ENCODE data around the gene MED15.
"Not testable (repeated sequence)": the region's sequence is repeated elsewhere in the genome, so short reads cannot be mapped to it uniquely, and the experiment has no call there.

Gene MED15

DNA sequence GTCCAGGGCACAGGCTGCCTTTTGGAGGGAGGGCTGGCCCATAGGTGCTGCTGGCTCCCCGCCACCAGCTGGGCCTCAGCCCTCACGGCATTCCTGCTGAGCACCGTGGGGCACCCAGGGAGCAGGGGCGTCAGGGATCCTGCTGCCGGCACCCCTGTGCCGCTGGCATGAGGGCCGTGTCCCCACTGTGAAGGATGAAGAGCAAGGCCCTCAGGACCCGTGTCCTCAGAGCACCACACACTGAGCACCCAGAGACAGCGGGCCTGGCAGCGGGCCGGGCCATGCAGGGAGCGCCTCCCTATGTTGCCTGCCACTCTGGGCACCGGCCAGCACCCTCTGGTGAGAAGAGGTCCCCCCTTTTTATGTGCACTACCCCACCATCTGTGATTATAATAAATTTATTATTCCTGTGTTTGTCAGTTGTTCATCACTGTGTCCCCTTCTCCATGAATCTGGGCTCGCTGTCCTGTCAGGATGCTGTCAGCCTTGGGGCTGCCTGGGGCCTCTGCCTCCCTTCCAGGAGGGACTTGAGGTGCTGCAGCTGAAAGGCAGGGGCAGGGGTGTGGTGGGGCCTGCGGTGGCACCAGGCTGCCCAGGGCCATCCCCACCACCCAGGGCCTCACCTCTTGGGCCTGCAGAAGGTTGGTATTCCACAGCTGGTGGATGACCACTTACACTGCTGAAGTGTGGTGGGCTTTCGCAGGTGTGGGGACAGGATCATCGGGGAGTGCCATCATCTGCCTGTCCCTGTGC is 80.0 kb downstream of the MED15 start:
- DNase-seq = no peak

DNA sequence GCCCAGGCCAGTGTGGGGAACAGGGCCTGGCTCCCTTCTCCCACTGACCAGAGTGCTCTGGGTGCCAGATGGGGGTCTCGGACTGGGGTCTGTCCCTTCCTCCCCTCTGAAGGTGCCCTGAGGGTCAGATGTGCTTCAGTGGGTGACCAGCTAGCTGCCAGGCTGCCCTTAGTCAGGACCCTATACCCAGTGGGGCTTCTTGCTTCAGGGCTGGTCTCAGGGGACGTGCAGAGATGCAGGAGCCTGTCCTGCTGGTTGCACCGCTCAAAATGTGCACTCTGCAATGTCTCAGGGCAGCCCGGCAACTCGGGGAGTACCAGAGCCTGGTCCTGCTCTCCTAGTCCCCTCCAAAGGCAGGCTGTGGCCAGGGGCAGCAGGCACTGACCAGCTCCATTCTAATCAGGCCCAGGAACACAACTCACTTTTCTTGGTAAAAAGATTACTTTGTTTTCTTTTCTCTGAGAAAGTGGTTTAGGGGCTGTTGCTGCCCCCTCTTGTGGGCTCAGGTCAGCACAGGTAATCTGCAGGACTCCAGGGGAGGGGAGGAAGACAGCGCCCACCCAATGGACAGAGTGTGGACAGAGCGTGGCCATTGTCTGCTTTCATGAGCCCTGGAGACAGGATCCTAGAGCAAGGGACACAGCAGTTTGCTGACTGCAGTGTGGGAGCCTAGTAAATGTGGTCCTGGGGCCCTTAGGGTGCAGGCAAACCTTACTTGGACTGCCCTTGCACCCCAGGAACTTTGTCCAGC is 80.9 kb downstream of the MED15 start:
- no peak for DNase-seq

DNA sequence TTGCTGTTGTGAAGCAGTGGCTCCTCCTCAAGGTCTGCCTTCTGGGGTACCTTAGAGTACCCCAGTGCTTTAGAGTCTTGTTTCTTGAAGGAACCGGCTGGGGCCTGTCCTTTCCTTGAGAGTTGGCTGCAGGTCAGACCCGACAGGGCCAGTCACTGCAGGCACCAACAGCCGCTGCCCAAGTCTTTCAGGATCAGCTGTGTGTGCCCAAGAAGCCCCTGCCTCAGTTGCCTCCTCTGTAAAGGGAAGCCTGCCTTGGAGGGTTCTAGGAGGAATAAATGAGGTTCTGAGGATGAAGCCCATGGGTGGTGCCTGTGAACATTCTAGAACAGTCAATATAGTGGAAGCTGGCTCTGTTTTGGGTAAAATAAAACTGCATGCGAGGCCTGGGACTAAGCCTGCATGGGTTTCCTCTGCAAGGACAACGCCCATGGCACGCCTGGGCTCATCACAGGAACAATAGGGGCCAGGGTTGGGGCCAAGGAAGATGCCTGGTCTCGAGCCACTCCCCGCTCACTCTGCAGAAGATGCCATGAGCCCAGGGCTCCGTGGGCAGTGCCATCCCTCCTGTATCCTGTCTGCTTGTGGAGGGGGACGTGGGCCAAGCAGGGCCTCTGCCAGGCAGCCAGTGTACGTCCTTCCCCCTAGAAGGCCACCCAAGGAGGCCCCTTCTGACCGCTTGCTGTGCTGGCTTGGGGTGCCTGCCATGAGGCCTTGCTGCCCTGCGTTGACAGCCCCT is 81.6 kb downstream of the MED15 start:
- DNase-seq = no peak

DNA sequence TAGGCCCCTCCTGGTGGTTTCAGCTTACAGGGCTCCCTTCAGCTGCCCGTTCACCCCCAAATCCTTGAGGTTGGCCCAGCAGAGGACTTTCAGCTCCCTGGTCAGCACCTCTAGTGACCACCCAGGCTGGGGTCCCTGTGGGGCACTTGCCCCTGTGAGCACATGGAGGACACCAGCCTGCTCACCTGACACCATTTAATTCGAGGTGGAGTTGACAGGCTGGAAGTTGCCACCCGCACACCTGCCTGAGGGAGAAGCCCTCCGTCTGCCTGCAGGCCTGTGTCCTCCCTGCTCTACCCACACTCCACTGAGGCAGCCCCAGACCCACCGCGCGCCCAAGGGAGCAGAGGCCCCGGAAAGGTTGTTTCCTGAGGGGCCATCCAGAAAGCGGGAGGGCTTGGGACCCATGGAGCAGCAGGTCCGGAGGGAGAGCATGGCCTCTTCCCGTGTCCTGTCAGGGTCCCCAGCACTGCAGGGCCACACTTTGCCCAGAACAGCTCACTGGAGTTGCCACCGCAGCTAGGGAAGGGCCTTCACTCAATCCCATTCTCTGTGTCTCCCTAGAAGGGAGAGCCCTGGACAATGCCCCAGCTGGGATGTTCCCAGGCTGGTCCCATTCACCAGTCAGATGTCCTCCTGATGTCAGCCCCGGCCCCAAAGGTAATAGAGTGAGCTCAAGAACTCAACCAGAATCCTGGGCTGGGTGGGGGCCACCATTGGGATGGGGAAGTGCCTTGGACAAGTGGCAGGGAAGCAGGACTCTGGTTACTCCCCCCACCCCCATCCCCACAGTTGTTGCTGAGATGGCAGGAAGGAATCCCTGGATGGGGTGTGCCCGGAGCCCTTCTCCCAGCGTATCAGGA is 82.4 kb downstream of the MED15 start:
- DNase-seq = no peak

DNA sequence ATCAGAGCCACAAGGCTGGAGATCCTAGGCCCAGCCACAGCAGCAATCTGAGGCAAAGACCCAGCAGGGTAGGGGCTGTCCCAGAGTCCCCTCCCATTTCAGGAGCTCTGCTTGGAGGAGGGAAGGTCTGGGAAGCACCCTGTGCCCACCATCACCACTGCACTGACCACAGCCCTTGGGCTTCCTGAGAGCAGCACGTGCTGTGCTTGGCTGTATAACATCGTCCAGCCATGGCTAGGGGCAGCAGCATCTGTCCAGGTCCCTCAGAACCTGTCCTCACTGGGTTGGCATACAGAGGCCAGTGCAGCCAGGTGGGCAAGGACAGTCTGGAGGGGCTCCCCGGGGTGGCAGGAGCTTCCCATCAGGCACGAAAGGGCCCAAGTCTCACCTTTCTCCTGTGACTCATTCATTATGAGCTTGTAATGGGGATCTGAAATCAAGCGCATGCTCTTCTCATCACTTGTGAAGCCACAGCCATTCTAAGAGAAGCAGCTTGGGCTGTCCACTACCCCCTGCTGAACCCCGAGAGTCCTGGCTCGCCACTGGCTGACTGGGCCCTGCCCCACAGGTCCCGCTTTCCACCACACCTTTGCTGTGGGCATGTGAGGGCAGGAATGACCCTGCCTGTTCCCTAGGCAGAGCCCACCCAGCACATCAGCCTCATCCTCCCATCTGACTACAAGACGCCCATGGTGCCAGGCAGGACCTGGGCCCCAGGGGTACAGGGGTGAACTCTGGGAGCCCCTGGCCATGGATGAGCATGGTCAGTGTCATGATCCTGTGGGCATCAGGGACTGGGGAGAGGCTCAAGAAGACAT is 83.3 kb downstream of the MED15 start:
- DNase-seq = no peak

DNA sequence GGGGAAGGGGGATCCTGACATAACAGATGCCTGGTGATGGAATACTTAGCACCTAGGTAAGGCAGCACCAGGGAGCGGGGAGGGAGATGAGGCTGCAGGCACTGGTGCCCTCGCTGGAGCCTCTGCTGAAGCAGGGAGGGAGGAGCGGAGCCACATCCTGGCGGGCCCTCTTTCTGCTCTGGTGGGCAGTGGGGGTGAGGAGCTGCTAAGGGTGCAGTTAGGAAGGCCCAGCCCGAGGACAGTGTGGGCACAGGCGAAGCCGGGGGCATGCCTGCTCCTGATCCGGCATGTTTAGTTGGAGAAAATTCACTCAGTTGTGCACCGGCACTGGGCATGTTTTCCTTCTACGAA is 83.9 kb downstream of the MED15 start:
- peak in 1 of 2 experiments; percentile 16 for DNase-seq

DNA sequence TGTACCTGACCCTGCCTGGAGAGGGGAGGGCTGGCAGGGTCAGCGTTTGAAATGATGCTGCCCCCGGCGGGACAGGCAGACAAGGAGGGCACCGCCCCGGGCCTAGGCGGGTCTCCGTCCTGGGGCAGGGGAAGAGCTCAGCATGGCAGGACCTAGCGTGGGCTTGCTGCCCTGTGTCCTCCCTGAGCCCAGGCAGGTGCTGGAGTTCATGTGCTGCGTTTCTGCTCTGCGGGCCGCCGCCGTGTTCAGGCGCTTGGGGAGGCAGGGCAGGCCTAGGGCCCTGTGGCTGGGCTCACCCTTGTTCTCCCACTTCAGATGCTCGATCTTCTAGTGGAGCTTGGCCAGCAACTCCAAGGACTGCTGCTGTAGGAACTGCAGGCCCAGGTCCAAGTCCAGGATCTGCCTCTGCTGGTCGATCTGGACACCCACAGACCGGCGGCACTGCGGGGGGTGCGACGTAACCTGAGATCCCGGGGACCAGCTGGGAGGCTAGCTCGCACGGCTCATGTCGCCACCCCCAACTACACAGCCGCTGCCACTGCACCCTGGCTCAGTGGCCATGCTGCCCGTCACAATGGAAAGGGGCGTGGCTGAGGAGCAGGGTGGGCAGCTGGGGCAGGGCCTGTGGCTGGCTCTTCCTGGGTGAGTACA is 84.4 kb downstream of the MED15 start:
- DNase-seq = peak; percentile 91 to 94

DNA sequence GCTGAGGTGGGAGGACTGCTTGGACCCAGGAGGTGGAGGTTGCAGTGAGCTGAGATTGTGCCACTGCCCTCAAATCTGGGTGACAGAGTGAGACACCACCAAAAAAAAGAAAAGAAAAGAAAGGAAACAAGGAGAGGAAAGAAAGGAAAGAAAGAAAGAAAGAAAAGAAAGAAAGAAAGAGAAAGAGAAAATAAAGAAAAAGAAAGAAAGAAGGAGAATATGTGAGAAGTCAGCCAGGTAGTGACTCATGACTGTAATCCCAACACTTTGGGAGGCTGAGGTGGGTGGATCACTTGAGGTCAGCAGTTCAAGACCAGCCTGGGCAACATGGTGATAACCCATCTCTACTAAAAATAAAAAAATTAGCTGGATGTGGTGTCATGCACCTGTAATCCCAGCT is 86.6 kb downstream of the MED15 start:
- DNase-seq = not testable (repeated sequence)

DNA sequence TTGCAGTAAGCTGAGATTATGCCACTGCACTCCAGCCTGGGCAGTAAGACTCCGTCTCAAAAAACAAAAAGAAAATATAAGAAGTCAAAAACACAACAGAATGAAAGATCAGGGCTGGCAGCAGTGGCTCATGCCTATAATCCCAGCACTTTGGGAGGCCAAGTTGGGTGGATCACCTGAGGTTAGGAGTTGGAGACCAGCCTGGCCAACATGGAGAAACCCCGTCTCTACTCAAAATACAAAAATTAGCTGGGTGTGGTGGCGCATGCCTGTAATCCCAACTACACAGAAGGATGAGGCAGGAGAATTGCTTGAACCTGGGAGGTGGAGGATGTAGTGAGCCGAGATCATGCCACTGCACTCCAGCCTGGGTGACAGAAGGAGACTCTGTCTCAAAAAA is 87.1 kb downstream of the MED15 start:
- not testable (repeated sequence) for DNase-seq

DNA sequence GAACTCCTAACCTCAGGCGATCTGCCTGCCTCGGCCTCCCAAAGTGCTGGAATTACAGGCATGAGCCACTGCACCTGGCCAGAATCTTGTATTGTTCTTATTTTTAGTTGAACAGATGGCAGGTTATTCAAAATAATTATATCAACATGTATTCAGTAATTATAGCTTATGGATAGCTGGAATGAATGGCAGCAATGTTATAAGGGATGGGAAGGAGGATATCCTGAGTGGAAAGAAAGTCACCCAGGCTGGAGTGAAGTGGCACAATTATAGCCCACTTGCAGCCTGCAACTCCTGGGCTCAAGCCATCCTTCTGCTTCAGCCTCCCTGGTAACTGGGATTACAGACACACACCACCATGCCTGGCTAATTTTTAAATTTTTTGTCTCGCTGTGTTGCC is 88.1 kb downstream of the MED15 start:
- peak; percentile 58 to 84 for DNase-seq

DNA sequence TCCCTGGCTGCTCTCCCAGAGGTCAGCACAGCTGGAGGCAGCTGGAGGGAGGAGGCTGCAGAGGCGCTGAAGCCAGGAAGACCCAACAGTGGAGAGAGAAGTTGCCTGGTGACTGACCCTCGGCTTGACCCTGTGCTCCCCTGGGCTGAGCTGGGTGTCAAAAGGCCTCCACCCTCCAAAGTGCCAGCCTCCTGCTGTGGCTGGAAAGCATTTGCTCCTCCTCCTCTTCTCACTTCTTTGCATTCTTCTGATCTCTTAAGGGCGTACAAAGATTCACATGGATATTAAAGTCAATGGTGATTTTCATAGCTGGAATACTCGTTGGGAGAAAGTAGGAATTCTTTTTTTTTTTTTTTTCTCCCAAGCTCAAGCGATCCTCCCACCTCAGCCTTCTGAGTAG is 91.7 kb downstream of the MED15 start:
- no peak for DNase-seq

DNA sequence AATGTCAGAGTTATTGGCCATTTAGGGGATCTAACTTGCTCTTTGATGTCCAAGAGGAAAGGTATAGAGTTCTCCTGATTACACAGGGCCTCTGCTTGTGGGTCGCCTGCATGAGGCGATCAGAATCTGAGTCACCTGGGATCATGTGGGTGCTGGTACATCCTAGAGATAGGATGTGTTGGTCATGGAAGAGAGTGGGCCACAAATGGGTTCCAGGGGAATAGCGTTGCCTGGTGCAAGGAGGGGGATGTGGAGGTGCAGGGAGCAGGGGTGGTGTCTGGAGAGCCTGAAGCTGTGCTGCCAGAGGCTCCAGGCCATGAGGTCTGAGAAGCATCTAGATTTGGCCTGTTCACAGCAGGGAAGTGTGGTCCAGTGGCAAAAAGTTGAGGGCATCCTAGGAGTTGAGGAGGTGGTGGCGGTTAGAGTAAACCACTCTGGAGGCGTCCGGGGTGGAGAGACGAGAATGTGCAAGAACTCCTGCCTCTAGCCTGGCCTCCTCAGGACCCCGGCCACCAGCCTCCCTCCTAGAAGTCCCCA is 92.8 kb downstream of the MED15 start:
- DNase-seq = no peak

DNA sequence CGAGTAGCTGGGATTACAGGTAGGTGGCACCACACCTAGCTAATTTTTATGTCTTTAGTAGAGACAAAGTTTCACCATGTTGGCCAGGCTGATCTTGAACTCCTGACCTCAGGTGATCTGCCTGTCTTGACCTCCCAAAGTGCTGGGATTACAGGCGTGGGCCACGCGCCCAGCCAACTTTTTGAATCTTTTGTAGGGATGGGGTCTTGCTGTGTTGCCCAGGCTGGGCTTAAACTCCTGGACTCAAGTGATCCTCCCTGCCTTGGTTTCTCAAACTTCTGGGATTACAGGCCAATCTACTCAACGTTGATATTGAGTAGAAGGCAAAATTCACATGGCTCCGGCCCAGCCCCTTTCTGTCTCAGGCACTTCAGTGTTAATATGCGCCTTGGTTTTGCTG is 93.9 kb downstream of the MED15 start:
- DNase-seq = no peak

DNA sequence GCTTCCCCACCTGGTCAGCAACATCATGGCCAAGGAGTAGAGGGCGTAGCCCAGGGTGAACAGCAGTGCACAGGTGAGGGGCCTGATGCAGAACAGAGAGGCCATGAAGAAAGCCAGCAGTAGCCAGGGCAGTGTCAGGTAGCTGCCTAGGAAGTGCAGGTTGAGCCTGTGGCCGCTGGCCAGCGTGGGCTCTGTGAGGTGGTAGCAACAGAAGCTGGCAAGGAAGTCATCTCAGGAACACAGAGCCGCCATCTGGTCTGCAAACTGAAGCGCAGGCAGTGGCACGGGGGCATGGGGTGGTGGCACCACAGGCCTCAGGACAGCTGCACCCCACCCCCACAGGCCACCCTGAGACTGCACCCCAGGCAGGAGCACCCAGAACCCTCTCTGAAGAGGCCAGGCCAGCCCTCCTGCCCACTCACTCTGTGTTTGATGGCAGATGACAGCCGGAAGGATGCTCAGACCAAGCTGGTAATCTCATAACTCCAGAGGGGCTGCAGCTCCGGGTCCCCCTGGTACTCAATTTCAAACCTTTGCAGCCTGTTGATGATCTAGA is 95.3 kb downstream of the MED15 start:
- peak; percentile 6 to 51 for DNase-seq

DNA sequence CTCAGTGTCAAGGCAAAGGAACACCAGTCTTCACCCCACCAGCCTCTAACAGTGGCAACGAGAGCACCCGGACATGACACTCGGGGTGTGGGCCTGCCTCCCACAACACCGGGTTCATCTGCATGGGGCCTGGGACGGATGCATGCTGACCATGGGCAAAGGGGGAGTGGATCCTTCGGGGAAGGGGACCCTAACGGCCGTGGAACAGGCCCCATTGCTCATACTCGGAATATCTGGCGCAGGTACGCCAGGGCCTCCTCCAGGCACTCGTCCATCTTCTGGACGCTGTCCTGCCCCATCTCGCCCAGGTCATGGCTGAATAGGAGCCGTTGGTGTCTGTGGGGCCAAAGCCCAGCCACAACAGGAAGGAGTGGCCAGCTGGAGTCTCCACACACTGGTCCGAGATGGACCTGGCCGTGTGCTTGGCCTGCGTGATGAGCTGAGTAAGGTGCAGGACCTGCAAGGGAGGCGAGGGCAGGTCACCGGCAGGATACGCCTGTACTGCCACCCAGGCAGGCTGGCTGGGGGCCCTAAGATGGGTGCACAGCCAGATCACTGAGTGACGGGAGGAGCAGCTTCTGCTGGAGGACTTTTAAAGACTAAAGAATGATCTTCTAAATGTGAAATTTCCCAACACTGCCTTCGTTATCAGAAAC is 96.8 kb downstream of the MED15 start:
- no peak for DNase-seq

DNA sequence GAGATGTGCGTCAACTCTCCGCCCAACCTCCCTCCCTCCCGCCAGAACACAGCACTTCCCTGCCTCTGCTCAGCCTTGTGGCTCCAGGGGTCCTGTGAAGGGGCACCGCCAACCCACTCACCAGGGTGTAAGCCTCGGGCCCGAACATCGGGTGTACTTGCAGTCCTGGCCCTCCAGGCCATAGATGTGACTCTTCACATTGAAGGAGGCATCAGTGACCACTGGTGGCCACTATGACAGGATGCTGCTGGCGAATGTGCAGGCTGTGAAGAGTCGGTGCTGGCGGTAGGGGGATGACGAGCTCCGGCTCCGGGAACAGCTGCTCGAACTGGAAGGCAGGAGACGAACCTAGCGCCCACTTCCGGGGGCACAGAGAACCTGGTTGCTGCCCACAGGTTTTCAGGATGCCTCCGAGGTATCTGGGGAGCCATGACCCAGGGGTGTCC is 97.4 kb downstream of the MED15 start:
- DNase-seq = peak; percentile 11 to 67

DNA sequence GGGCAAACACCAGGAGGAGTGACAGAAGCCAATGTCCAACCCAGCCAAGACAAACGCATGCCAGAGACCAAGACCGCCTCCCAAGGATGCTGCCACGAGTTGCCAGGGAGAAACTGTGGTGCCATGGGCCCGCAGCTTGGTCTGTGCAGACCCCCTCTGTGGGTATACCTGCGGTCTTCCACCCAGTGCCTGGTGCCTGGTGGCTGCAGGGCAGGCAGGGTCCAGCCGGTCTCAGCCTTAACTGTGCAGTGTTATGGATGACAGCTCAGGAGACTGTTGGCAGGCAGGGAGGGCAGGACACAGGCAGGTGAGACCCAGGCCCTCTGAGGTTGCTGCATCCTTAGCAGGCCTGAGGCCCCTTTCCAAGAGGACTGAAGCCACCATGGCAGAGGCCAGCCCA is 97.9 kb downstream of the MED15 start:
- DNase-seq = no peak

DNA sequence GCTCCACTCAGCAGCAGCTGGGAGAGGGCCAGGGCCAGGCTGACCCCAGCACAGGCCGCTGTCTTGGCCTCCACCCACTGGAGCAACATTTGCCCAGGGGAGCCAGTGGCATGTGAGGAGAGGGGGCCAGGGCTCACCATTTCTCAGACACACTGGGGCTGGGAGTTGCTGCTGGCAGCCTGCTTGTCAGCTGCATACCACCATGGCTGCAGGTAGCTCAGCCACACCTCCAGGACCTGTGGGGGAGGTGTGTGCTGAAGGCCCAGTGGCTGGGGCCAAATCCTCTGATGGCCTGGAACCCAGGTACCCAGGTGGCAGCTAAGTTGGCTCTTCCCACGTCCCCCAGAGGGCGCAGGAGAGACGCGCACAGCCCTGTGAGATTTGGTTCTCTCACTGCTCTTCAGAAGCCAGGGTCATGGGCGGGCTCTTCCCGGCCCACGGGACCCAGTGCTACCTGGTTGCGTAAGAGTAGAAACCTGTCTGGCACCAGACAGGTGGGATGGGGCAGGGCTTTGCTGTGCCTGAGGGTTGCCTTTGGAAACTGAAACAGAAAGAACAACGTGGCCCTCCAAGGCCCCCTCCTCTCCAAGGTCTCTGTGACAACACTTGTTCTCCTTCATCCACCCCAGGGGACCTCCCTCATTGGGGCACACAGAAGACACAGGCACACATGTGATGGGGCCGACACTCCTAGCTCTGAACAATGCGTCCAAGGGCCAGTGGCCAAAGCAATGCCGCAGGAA is 98.8 kb downstream of the MED15 start:
- DNase-seq = peak; percentile 38 to 71

DNA sequence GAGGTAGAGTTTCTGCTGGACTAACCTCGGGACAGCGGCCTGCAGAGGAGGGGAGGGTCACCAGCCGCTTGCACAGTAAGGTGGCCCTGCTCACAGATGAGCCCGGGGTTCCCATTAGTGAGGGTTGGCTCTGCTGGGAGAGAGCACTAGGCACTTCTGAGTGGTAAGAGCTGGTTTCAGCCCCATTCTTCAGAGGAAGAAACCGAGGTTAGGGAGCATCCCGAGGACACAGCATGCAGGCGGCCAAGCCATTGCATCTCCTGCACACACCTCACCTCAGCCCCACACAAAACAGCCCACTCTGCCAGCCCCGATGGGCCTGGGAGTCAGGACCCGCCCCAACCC is 99.3 kb downstream of the MED15 start:
- DNase-seq = no peak
